CD4-positive, alpha-beta memory T cell (primary cell): Measurements from ENCODE around the gene CCNB1. TPM values are rescaled to one million over a fixed set of nuclear protein-coding genes. Genes with fewer than 3 reads are reported as not detected.

Experiments used
- CTCF ChIA-PET: fragments of 350-600 bp; sonication (Branson Sonifier 250); formaldehyde crosslinking; loops from one replicate; lab custom pipeline; 2021; ENCODE audit warnings: inconsistent platforms; ENCODE audit not compliant: partially characterized antibody; lab: Charles Lee
- POLR2A ChIA-PET: fragments of 350-600 bp; sonication (Branson Sonifier 250); formaldehyde crosslinking; loops from one replicate; lab custom pipeline; 2021; ENCODE audit not compliant: partially characterized antibody; lab: Charles Lee
- DNase-seq, 5 donors: peaks; one replicate each; pipeline versions ENCODE4 v3.0.0 to v3.0.0-alpha.2; 2020 to 2022; ENCODE audit warnings: mixed read lengths in 1 of 5
- H3K27ac ChIP-seq: one replicate; pipeline ENCODE4 v1.7.0; 2013; ENCODE audit warnings: low read depth, low read length
- H3K27me3 ChIP-seq: 2 replicates; pipeline ENCODE4 v1.7.0; 2013; ENCODE audit warnings: mild to moderate bottlenecking, low read length, moderate library complexity; ENCODE audit not compliant: insufficient read depth
- H3K36me3 ChIP-seq: 2 replicates; pipeline ENCODE4 v1.7.0; 2013; ENCODE audit warnings: mild to moderate bottlenecking, low read length, moderate library complexity; ENCODE audit not compliant: insufficient read depth
- H3K4me1 ChIP-seq: 2 replicates; pipeline ENCODE4 v1.7.0; 2013; ENCODE audit warnings: mild to moderate bottlenecking, low read length, moderate library complexity; ENCODE audit not compliant: insufficient read depth
- H3K4me3 ChIP-seq, 2 donors: one replicate each; pipeline ENCODE4 v1.7.0; 2013; ENCODE audit warnings: low read length in 2 of 2, mild to moderate bottlenecking in 1 of 2
- H3K9me3 ChIP-seq, 2 donors: one replicate each; pipeline ENCODE4 v1.7.0; 2013; ENCODE audit warnings: low read length in 2 of 2, control low read depth in 1 of 2; ENCODE audit not compliant: control insufficient read depth in 1 of 2
- H3K27ac Mint-ChIP-seq, 7 donors: one replicate each; pipeline ENCODE4 v1.8.0; 2020 to 2021; ENCODE audit warnings: mixed read lengths in 7 of 7, mild to moderate bottlenecking in 6 of 7, inconsistent platforms in 3 of 7, moderate library complexity in 3 of 7
- H3K27me3 Mint-ChIP-seq, 2 donors: one replicate each; pipeline ENCODE4 v1.8.0; 2020 to 2021; ENCODE audit warnings: mixed read lengths in 2 of 2
- H3K36me3 Mint-ChIP-seq, 2 donors: one replicate each; pipeline ENCODE4 v1.8.0; 2020 to 2021; ENCODE audit warnings: mixed read lengths in 2 of 2, inconsistent platforms in 1 of 2, mild to moderate bottlenecking in 1 of 2
- H3K4me1 Mint-ChIP-seq, 4 donors: one replicate each; pipeline ENCODE4 v1.8.0; 2020 to 2021; ENCODE audit warnings: mixed read lengths in 4 of 4, mild to moderate bottlenecking in 1 of 4
- H3K4me3 Mint-ChIP-seq, 8 donors: one replicate each; pipeline ENCODE4 v1.8.0; 2020 to 2021; ENCODE audit warnings: mixed read lengths in 8 of 8, mild to moderate bottlenecking in 7 of 8, moderate library complexity in 6 of 8, inconsistent platforms in 3 of 8
- H3K9me3 Mint-ChIP-seq, 8 donors: one replicate each; pipeline ENCODE4 v1.8.0; 2020 to 2021; ENCODE audit warnings: mixed read lengths in 8 of 8, mild to moderate bottlenecking in 5 of 8, inconsistent platforms in 3 of 8, moderate library complexity in 1 of 8
- intact Hi-C: fragments of 100-400 bp; cut with micrococcal nuclease; formaldehyde crosslinking; loops from one replicate; pipeline ENCODE4 v1.15.1; 2023
- polyA plus RNA-seq, 2 donors: library from polyadenylated mRNA; unstranded; fragments of 300-500 nt; fragmentation: Illumina TruSeq; gene quantifications; one replicate each; pipeline ENCODE4 v1.2.3, GENCODE V29; 2021
- total RNA-seq, 2 experiments: library from RNA; stranded (reverse); gene quantifications; one replicate each; pipeline ENCODE4 v1.2.3, GENCODE V29; 2021

Gene CCNB1
- total and polyA plus RNA-seq, 4 experiments from 2014 or later, result 2.9 to 5.1 (median 3.5) TPM

DNA sequence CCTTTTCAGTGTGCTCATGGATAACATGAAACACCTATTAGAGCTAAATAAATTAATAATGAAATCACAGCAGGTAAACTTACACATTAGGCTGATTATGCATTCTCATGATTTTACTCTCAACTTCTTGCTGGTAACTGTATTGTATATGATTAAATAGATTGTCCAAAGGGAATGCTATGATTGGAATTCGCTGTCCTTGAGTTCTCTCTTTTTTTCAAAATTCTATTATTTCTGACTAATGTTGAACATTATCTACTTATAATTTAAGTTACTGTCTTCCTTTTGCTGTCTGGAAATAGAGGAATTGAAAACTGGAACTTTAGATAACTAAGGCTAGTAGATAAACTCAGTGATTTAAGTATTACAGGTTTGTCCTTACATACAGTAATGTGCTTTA is 35.5 kb downstream of the CCNB1 start:
- ChIA-PET POLR2A (no interaction called here), CTCF (no interaction called here)
- Histone ChIP-seq H3K27me3 (no peaks in the 10 kb centered on the region), H3K27ac (no peak overlapping the region), H3K9me3 (no peaks in the 10 kb centered on the region), H3K4me3 (no peak overlapping the region), H3K4me1 (no peaks in the 10 kb centered on the region), H3K36me3 (no peaks in the 10 kb centered on the region)
- Mint-ChIP-seq H3K4me3 (no peak overlapping the region), H3K27ac (no peak overlapping the region), H3K4me1 (peaks cover 0 to 2% (median 0%) of the 10 kb centered on the region in 4 donors), H3K36me3 (no peaks in the 10 kb centered on the region), H3K27me3 (no peaks in the 10 kb centered on the region), H3K9me3 (no peaks in the 10 kb centered on the region)
- no peak for DNase-seq
- intact Hi-C loops, result no loop called here

DNA sequence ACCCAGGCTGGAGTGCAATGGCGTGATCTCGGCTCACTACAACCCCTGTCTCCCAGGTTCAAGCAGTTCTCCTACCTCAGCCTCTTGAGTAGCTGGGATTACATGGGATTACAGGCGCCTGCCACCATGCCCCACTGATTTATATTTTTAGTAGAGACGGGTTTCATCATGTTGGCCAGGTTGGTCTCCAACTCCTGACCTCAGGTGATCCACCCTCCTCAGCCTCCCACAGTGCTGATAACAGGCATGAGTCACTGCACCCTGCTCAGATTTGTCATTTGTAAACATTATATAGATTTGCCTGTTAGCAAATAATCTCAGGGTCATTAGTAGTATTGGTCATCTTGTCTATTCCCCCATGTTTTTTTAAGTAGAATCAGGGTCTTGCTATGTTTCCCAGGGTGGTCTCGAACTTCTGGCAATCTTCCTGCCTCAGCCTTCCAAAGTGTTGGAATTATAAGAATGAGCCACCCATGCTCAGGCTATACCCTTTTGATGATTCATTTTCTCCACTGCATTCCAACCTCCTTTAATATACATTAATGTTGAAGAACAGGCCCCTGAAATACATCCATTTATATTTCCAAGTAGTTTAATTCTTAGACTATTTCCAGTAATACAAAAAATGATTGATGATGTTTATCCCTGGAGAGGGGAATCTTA is 39.7 kb downstream of the CCNB1 start:
- no peaks in the 10 kb centered on the region for H3K36me3 Mint-ChIP-seq
- H3K27ac ChIP-seq, result no peak overlapping the region
- H3K4me3 ChIP-seq, result no peak overlapping the region
- no peak overlapping the region for H3K27ac Mint-ChIP-seq
- intact Hi-C loops, result no loop called here
- CTCF ChIA-PET, result no interaction called here
- H3K4me1 ChIP-seq, result no peaks in the 10 kb centered on the region
- H3K4me1 Mint-ChIP-seq, result no peaks in the 10 kb centered on the region
- no peaks in the 10 kb centered on the region for H3K27me3 ChIP-seq
- no peak for DNase-seq
- H3K27me3 Mint-ChIP-seq, result no peaks in the 10 kb centered on the region
- H3K9me3 Mint-ChIP-seq, result no peaks in the 10 kb centered on the region
- POLR2A ChIA-PET, result no interaction called here
- H3K36me3 ChIP-seq, result no peaks in the 10 kb centered on the region
- H3K4me3 Mint-ChIP-seq, result no peak overlapping the region
- H3K9me3 ChIP-seq, result no peaks in the 10 kb centered on the region

DNA sequence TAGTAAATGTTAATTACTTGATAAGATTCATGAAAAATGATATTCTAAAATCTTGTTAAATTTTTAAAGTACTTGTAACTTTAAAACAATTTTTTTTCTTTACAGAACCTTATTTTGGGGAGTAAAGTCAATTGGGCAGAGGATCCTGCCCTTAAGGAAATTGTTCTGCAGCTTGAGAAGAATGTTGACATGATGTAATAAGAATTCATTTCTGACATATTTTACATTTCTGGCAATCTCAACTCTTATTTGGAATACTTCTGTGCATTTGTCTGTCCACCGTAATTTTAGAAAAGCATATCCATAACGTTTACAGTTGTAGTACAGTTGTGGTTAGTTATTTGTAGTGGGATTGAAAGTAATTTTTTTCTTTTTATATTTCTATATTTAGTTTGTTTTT is 42.7 kb downstream of the CCNB1 start:
- POLR2A ChIA-PET, result no interaction called here
- Mint-ChIP-seq H3K9me3 (no peaks in the 10 kb centered on the region), H3K27ac (no peak overlapping the region), H3K27me3 (no peaks in the 10 kb centered on the region), H3K4me1 (peaks cover 0 to 2% (median under 1%) of the 10 kb centered on the region in 4 donors), H3K36me3 (no peaks in the 10 kb centered on the region), H3K4me3 (no peak overlapping the region)
- CTCF ChIA-PET, result no interaction called here
- H3K4me1 ChIP-seq, result no peaks in the 10 kb centered on the region
- H3K9me3 ChIP-seq, result no peaks in the 10 kb centered on the region
- no peaks in the 10 kb centered on the region for H3K27me3 ChIP-seq
- intact Hi-C loops, result loop anchor here (2.0 kb wide), 1 partner anchor 127 kb away; no protein-coding TSS in a partner anchor
- H3K27ac ChIP-seq, result no peak overlapping the region
- H3K36me3 ChIP-seq, result no peaks in the 10 kb centered on the region
- H3K4me3 ChIP-seq, result no peak overlapping the region
- DNase-seq, result no peak

DNA sequence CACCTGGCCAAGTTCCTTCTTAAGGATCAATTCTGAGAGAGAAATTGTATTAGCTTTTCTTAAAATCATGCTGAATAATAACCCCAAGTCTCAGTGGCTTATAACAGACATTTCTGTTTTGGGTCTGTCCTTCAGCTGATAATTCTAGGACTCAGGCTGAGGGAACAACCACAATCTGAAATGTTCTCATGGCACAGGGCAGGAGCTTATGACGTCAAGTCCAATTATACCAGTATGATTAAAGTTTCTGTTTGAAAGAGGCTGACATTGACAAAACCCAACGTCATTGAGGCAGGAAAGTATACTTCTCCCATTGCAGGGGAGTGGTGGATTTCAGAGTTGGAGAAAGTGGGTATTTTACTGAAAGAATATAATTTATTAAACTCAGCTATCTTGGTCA is 44.2 kb downstream of the CCNB1 start:
- Histone ChIP-seq H3K9me3 (no peaks in the 10 kb centered on the region), H3K27me3 (no peaks in the 10 kb centered on the region), H3K36me3 (no peaks in the 10 kb centered on the region), H3K4me1 (no peaks in the 10 kb centered on the region), H3K27ac (no peak overlapping the region), H3K4me3 (no peak overlapping the region)
- ChIA-PET POLR2A (interaction anchor here (1.3 kb wide), 1 partner anchor 159 kb away, joined by 3 read pairs; the partner anchor contains the start of genes AK6, RAD17 and TAF9), CTCF (no interaction called here)
- Mint-ChIP-seq H3K27me3 (no peaks in the 10 kb centered on the region), H3K4me3 (no peak overlapping the region), H3K27ac (peak overlapping the region in 1 of 7 donors; percentile 22), H3K36me3 (no peaks in the 10 kb centered on the region), H3K9me3 (no peaks in the 10 kb centered on the region), H3K4me1 (peaks cover 4 to 6% (median 5%) of the 10 kb centered on the region in 4 donors)
- DNase-seq, result no peak
- intact Hi-C loops, result loop anchor here (2.0 kb wide), 1 partner anchor 128 kb away; no protein-coding TSS in a partner anchor

DNA sequence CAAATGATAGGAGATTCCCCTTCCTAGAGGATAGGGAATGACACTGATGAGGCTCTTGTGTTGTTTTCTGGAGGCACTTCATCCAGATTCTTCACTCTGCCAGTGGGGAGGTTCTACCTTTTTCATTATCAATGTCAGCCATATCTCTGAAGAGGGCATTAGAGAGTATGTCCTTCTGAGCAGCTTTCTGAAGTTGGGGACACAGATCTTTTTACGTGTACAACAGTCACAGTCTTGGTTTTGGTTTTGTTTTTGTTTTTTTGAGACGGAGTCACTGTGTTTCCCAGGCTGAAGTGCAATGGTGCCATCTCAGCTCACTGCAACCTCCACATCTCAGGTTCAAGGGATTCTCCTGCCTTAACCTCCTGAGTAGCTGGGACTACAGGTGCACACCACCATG is 45.1 kb downstream of the CCNB1 start:
- POLR2A ChIA-PET, result interaction anchor here (1.3 kb wide), 1 partner anchor 158 kb away, joined by 3 read pairs; the partner anchor contains the start of genes AK6, RAD17 and TAF9
- peak in 1 of 5 donors; percentile 10 for DNase-seq

DNA sequence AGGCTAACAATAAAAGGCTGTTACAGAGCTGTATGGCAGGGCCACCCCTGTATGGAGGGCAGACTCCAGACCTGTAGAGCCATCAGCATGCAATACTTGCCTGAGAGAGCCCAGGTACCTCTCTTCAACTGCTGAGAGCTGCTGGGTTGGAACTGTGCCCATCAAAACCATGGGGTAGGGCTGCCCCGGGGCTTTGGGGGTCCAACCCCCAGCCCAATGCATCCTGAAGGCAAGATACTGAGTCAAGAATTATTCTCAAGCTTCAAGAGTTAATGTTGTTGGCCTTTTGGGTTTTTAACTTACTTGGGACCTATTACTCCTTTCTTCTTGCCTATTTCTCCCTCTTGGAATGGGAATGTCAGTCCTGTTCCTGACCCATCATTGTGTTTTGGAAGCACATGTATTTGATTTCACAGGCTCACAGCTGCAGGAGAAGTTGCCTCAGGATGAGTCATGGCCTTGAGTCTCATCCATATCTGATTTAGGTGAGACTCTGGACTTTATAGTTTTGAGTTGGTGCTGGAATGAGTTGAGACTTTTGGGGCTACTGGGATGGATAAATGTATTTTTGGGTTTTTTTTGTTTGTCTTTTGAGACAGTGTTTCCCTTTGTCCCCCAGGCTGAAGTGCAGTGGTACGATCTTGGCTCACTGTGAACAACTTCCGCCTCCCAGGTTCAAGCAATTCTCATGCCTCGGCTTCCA is 46.7 kb downstream of the CCNB1 start:
- Histone ChIP-seq H3K27ac (no peak overlapping the region), H3K4me1 (peaks cover 12% of the 10 kb centered on the region), H3K36me3 (no peaks in the 10 kb centered on the region), H3K9me3 (no peaks in the 10 kb centered on the region), H3K27me3 (no peaks in the 10 kb centered on the region), H3K4me3 (no peak overlapping the region)
- ChIA-PET CTCF (no interaction called here), POLR2A (interaction anchor here (1.2 kb wide), 1 partner anchor 24 kb away, joined by 3 read pairs; the partner anchor contains the start of gene CENPH)
- Mint-ChIP-seq H3K4me1 (peaks cover 9 to 19% (median 17%) of the 10 kb centered on the region in 4 donors), H3K27me3 (no peaks in the 10 kb centered on the region), H3K36me3 (peaks cover 0 to 9% of the 10 kb centered on the region in 2 donors), H3K9me3 (peaks cover 0 to 3% (median 0%) of the 10 kb centered on the region in 8 donors), H3K4me3 (no peak overlapping the region), H3K27ac (no peak overlapping the region)
- no peak for DNase-seq
- intact Hi-C loops, result no loop called here

More for the DNA sequence above, 45.1 kb downstream of the CCNB1 start:
- Mint-ChIP-seq H3K27ac (peak overlapping the region in 3 of 7 donors; percentile 4 to 66 (median 41)), H3K4me1 (peaks cover 5 to 7% (median 7%) of the 10 kb centered on the region in 4 donors), H3K9me3 (no peaks in the 10 kb centered on the region), H3K36me3 (no peaks in the 10 kb centered on the region), H3K4me3 (peak overlapping the region in 1 of 8 donors; percentile 17), H3K27me3 (no peaks in the 10 kb centered on the region)
- Histone ChIP-seq H3K27me3 (no peaks in the 10 kb centered on the region), H3K27ac (no peak overlapping the region), H3K9me3 (no peaks in the 10 kb centered on the region), H3K36me3 (no peaks in the 10 kb centered on the region), H3K4me3 (no peak overlapping the region), H3K4me1 (peaks cover 6% of the 10 kb centered on the region)
- CTCF ChIA-PET, result interaction anchor here (0.7 kb wide), 1 partner anchor 26 kb away, joined by 3 read pairs; no protein-coding TSS in a partner anchor
- intact Hi-C loops, result no loop called here

DNA sequence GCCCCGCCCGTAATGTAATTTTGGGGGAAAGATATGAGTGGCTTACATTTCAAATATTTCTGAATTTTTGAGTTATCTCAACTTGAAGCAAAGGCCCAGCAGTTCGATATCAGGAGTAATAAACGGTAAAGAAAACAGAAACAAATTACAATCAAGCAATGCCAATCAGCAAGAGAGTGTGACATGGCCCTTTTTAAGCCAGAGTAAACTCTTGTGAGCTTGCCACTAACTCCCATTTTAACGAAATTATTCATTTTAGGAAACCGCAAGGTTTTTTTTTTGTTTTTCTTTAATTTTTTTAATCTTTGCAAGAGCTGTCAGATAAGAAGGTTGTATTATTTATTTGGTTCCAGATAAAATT is 50.2 kb downstream of the CCNB1 start:
- no peaks in the 10 kb centered on the region for H3K36me3 ChIP-seq
- no peaks in the 10 kb centered on the region for H3K27me3 ChIP-seq
- peak overlapping the region; percentile 97 to 100 (median 98) for H3K27ac Mint-ChIP-seq
- H3K4me3 Mint-ChIP-seq, result peak overlapping the region; percentile 96 to 100 (median 98)
- intact Hi-C loops, result loop anchor here (1.0 kb wide), 5 partner anchors 17 to 152 kb away; partner anchors contain the start of genes AK6, CCNB1, CDK7 and CENPH
- peaks cover 17 to 27% (median 24%) of the 10 kb centered on the region in 4 donors for H3K4me1 Mint-ChIP-seq
- H3K9me3 ChIP-seq, result no peaks in the 10 kb centered on the region
- POLR2A ChIA-PET, result interaction anchor here (1.0 to 8.0 kb wide), 4 partner anchors 16 to 174 kb away, joined by 3 to 81 read pairs (median 4); partner anchors contain the start of genes AK6, CDK7, RAD17 and TAF9
- no peaks in the 10 kb centered on the region for H3K27me3 Mint-ChIP-seq
- H3K4me3 ChIP-seq, result peak overlapping the region; percentile 67 to 92
- peaks cover 5 to 10% of the 10 kb centered on the region in 2 donors for H3K36me3 Mint-ChIP-seq
- H3K27ac ChIP-seq, result peak overlapping the region; percentile 87
- CTCF ChIA-PET, result interaction anchor here (1.3 to 2.7 kb wide), 3 partner anchors 17 to 124 kb away, joined by 4 to 9 read pairs (median 7); partner anchors contain the start of genes CDK7, CENPH and SLC30A5
- H3K9me3 Mint-ChIP-seq, result peaks cover 0 to 4% (median 0%) of the 10 kb centered on the region in 8 donors
- peak in 1 of 5 donors; percentile 14 for DNase-seq
- peaks cover 22% of the 10 kb centered on the region for H3K4me1 ChIP-seq
